ENCODE data around the gene DHX8. TPM values are rescaled to one million over a fixed set of nuclear protein-coding genes. Genes with fewer than 3 reads are reported as not detected.
"Not testable (repeated sequence)": the region's sequence is repeated elsewhere in the genome, so short reads cannot be mapped to it uniquely, and the experiment has no call there.

DHX8 gene
- total RNA-seq, 2 experiments from 2014 or later = 37.0 to 48.3 TPM

- H2AFZ ChIP-seq (ENCODE audit: low read length); H3K27ac ChIP-seq (ENCODE audit: low read depth, low read length, poor library complexity, severe bottlenecking); H3K4me3 ChIP-seq (ENCODE audit: low read depth, low read length, poor library complexity, severe bottlenecking); H3K79me2 ChIP-seq (ENCODE audit: insufficient read depth, low read depth, low read length); H4K20me1 ChIP-seq (ENCODE audit: insufficient read depth, low read length); BruUV-seq (replicated peaks); H3K9me2 ChIP-seq (ENCODE audit: insufficient read depth, low read length); H3K4me2 ChIP-seq (ENCODE audit: low read length); H3K9me3 ChIP-seq (ENCODE audit: low read length); DNase-seq (ENCODE audit: low spot score); intact Hi-C loops (cut with micrococcal nuclease; ENCODE audit: unreplicated experiment); CTCF ChIA-PET (ENCODE audit: unreplicated experiment): not testable (repeated sequence)
- POLR2A ChIA-PET = interaction anchor here (0.6 to 0.7 kb wide), 2 partner anchors 21 to 302 kb away, joined by 3 to 5 read pairs; no protein-coding TSS in a partner anchor
- Histone ChIP-seq H3K36me3 (ENCODE audit: insufficient read depth, low read length) (peaks cover 96% of the 10 kb centered on the region), H3K4me1 (ENCODE audit: insufficient read depth, low read length, poor library complexity, severe bottlenecking) (peaks cover 12% of the 10 kb centered on the region)
Observed at GRCh38 chr17:43511199-43511598, 27.4 kb downstream of the DHX8 start.

- H3K9me3 ChIP-seq (ENCODE audit: low read length) = no peaks in the 10 kb centered on the region
- no peaks in the 10 kb centered on the region for H3K9me2 ChIP-seq (ENCODE audit: insufficient read depth, low read length)
- H3K4me2 ChIP-seq (ENCODE audit: low read length) = no peak overlapping the region
- no peaks in the 10 kb centered on the region for H3K79me2 ChIP-seq (ENCODE audit: insufficient read depth, low read depth, low read length)
- BruUV-seq (replicated peaks) = no TSS peak
- H2AFZ ChIP-seq (ENCODE audit: low read length) = no peak overlapping the region
- peaks cover 95% of the 10 kb centered on the region for H3K36me3 ChIP-seq (ENCODE audit: insufficient read depth, low read length)
- POLR2A ChIA-PET = no interaction called here
- intact Hi-C loops (cut with micrococcal nuclease; ENCODE audit: unreplicated experiment) = no loop called here
- no peaks in the 10 kb centered on the region for H3K4me1 ChIP-seq (ENCODE audit: insufficient read depth, low read length, poor library complexity, severe bottlenecking)
- CTCF ChIA-PET (ENCODE audit: unreplicated experiment) = no interaction called here
- TF ChIP-seq, protein P1, sequence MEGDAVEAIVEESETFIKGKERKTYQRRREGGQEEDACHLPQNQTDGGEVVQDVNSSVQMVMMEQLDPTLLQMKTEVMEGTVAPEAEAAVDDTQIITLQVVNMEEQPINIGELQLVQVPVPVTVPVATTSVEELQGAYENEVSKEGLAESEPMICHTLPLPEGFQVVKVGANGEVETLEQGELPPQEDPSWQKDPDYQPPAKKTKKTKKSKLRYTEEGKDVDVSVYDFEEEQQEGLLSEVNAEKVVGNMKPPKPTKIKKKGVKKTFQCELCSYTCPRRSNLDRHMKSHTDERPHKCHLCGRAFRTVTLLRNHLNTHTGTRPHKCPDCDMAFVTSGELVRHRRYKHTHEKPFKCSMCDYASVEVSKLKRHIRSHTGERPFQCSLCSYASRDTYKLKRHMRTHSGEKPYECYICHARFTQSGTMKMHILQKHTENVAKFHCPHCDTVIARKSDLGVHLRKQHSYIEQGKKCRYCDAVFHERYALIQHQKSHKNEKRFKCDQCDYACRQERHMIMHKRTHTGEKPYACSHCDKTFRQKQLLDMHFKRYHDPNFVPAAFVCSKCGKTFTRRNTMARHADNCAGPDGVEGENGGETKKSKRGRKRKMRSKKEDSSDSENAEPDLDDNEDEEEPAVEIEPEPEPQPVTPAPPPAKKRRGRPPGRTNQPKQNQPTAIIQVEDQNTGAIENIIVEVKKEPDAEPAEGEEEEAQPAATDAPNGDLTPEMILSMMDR (conservative IDR thresholded peaks at IDR 0.05; ENCODE audit: low read length) = no peak
- no peak for TF ChIP-seq EZH2phosphoT487 (IDR thresholded peaks at IDR 0.05; ENCODE audit: borderline replicate concordance, low read depth, low read length)
- H3K27ac ChIP-seq (ENCODE audit: low read depth, low read length, poor library complexity, severe bottlenecking) = no peak overlapping the region
- no peak for DNase-seq (ENCODE audit: low spot score)
- H4K20me1 ChIP-seq (ENCODE audit: insufficient read depth, low read length) = no peaks in the 10 kb centered on the region
- H3K4me3 ChIP-seq (ENCODE audit: low read depth, low read length, poor library complexity, severe bottlenecking) = no peak overlapping the region
Observed at GRCh38 chr17:43515656-43516055, 31.9 kb downstream of the DHX8 start.

DNA sequence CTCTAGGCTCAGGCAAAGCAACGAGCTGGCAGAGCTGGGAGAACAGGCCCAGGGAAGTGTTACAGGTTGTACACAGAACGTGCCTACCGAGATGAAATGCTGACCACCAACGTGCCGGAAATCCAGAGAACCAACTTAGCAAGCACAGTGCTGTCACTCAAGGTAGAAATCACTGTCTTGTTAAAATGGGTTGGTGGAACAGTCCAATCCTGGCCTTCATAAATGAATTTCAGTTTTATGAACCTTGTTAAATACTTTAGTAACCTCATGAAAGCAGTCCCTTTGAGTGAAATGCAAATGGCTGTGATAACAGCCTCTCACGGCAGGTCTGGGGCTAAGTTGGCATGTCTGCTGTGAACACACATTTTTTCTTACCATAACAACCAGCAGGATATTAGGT, 33.4 kb downstream of the DHX8 start:
- Histone ChIP-seq H3K9me3 (ENCODE audit: low read length) (no peaks in the 10 kb centered on the region), H3K4me2 (ENCODE audit: low read length) (no peak overlapping the region), H3K79me2 (ENCODE audit: insufficient read depth, low read depth, low read length) (no peaks in the 10 kb centered on the region), H3K4me3 (ENCODE audit: low read depth, low read length, poor library complexity, severe bottlenecking) (no peak overlapping the region), H3K9me2 (ENCODE audit: insufficient read depth, low read length) (no peaks in the 10 kb centered on the region), H4K20me1 (ENCODE audit: insufficient read depth, low read length) (no peaks in the 10 kb centered on the region), H3K27ac (ENCODE audit: low read depth, low read length, poor library complexity, severe bottlenecking) (no peak overlapping the region), H3K36me3 (ENCODE audit: insufficient read depth, low read length) (peaks cover 98% of the 10 kb centered on the region), H3K4me1 (ENCODE audit: insufficient read depth, low read length, poor library complexity, severe bottlenecking) (no peaks in the 10 kb centered on the region), H2AFZ (ENCODE audit: low read length) (no peak overlapping the region)
- intact Hi-C loops (cut with micrococcal nuclease; ENCODE audit: unreplicated experiment) = no loop called here
- TF ChIP-seq, protein P1 (conservative IDR thresholded peaks at IDR 0.05; ENCODE audit: low read length) = no peak
- no peak for TF ChIP-seq EZH2phosphoT487 (IDR thresholded peaks at IDR 0.05; ENCODE audit: borderline replicate concordance, low read depth, low read length)
- BruUV-seq (replicated peaks) = no TSS peak
- CTCF ChIA-PET (ENCODE audit: unreplicated experiment) = no interaction called here
- POLR2A ChIA-PET = no interaction called here
- DNase-seq (ENCODE audit: low spot score) = no peak

All from OCI-LY7 (cell line).